Astrocyte (in vitro differentiated cells and primary cell): ENCODE results near the gene NBEA.

Source experiments
- CTCF ChIP-seq: IDR thresholded peaks from 2 replicates; pipeline ENCODE4 v1.5.1; 2011; ENCODE audit warnings: low read depth, mild to moderate bottlenecking, inconsistent platforms, low read length, moderate library complexity; ENCODE audit not compliant: insufficient read depth
- EZH2 ChIP-seq: IDR thresholded peaks from 2 replicates; pipeline ENCODE4 v1.6.1; 2012; ENCODE audit warnings: mild to moderate bottlenecking, low read length, inconsistent platforms; ENCODE audit not compliant: insufficient read depth

- TF ChIP-seq CTCF (no peak), EZH2 (no peak)
Observed at GRCh38 chr13:35225159-35225558, 283.1 kb downstream of the NBEA start.
